Measurements from ENCODE around the gene COL5A3. TPM values are rescaled to one million over a fixed set of nuclear protein-coding genes. Genes with fewer than 3 reads are reported as not detected.

COL5A3 gene
- total and polyA plus RNA-seq, 7 donors, result 0.46 to 19.9 (median 7.3) TPM

DNA sequence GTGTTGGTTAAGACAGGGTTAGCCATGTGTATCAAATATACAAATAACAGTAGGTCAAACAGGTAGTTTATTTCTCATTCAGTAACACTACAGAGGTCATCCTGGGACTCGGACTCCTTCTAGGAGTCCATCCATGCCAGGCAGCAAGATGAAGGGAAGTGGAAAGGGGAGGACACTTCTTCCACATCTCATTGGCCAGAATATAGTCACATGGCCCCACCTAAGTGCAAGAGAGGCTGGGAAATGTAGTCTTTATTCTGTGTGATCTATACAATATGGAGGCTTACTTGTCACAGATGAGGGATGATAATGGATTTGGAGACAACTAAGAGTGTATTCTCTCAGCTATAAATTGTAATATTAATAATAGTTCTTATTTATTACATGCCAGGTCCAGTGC is 34.1 kb upstream of the COL5A3 start:
- H3K9me3 ChIP-seq, result peaks cover 15 to 47% (median 25%) of the 10 kb centered on the region in 4 donors

DNA sequence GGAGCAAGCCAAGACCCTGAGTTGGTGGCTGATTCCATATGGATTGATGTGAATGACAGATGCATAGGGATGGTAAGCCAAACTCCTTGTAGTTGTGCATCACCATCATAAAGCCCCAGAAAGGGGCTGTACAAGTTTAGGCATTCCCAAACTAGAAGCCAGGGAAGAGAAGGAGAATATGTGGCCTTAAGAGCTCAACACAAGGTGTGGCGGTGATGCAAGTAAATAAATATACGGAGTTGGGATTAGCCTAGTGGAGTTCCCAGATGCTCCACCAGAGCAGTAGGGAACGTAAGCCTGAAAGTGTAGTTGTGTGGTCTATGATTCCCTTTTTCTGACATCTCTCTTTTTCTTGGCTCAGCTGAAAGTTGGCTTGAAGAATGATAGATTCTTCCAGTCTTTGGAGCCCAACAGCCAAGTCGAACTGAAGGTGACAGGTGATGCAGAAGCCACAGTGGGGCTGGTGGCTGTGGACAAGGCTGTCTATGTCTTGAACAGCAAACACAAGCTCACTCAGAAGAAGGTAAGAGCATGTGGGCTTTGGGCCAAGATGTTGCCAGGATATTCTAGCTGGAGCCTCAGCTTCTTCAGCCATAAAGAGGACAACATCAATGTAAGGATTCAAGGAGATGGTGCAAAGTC is 33.1 kb upstream of the COL5A3 start:
- Histone ChIP-seq H3K4me1 (no peaks in the 10 kb centered on the region), H3K27ac (no peak overlapping the region), H3K4me3 (no peak overlapping the region), H3K36me3 (no peaks in the 10 kb centered on the region), H3K9me3 (peaks cover 15 to 47% (median 25%) of the 10 kb centered on the region in 4 donors), H3K27me3 (peaks cover 0 to 23% (median 0%) of the 10 kb centered on the region in 3 donors)
- intact Hi-C loops (cut with DNase I), result no loop called here
- DNase-seq, result no peak
- 71 to 78% methylated on average over 4 of the region's 4 CpGs for WGBS, 2 donors
- TF ChIP-seq POLR2AphosphoS5 (IDR thresholded peaks at IDR 0.05) (no peak), EP300 (IDR thresholded peaks at IDR 0.05) (no peak), POLR2A (IDR thresholded peaks at IDR 0.05) (no peak)
- TF ChIP-seq, protein P1, sequence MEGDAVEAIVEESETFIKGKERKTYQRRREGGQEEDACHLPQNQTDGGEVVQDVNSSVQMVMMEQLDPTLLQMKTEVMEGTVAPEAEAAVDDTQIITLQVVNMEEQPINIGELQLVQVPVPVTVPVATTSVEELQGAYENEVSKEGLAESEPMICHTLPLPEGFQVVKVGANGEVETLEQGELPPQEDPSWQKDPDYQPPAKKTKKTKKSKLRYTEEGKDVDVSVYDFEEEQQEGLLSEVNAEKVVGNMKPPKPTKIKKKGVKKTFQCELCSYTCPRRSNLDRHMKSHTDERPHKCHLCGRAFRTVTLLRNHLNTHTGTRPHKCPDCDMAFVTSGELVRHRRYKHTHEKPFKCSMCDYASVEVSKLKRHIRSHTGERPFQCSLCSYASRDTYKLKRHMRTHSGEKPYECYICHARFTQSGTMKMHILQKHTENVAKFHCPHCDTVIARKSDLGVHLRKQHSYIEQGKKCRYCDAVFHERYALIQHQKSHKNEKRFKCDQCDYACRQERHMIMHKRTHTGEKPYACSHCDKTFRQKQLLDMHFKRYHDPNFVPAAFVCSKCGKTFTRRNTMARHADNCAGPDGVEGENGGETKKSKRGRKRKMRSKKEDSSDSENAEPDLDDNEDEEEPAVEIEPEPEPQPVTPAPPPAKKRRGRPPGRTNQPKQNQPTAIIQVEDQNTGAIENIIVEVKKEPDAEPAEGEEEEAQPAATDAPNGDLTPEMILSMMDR (IDR thresholded peaks at IDR 0.05), result no peak

More for the DNA sequence above, 34.1 kb upstream of the COL5A3 start:
- Histone ChIP-seq H3K4me1 (no peaks in the 10 kb centered on the region), H3K4me3 (no peak overlapping the region), H3K27ac (no peak overlapping the region), H3K36me3 (no peaks in the 10 kb centered on the region), H3K27me3 (peaks cover 0 to 14% (median 0%) of the 10 kb centered on the region in 3 donors)
- DNase-seq, result no peak
- TF ChIP-seq, protein P1 (IDR thresholded peaks at IDR 0.05), result no peak
- TF ChIP-seq EP300 (IDR thresholded peaks at IDR 0.05) (no peak), POLR2AphosphoS5 (IDR thresholded peaks at IDR 0.05) (no peak), POLR2A (IDR thresholded peaks at IDR 0.05) (no peak)
- intact Hi-C loops (cut with DNase I), result no loop called here
- WGBS, 2 donors, result 77 to 92% methylated on average over 1 of the region's 1 CpG

- WGBS, 2 donors, result 48 to 64% methylated on average over 5 of the region's 5 CpGs
- H3K27me3 ChIP-seq, result peaks cover 0 to 27% (median 0%) of the 10 kb centered on the region in 3 donors
- intact Hi-C loops (cut with DNase I), result no loop called here
Measured at GRCh38 chr19:10037809-10038208, 27.5 kb upstream of the COL5A3 start.

DNA sequence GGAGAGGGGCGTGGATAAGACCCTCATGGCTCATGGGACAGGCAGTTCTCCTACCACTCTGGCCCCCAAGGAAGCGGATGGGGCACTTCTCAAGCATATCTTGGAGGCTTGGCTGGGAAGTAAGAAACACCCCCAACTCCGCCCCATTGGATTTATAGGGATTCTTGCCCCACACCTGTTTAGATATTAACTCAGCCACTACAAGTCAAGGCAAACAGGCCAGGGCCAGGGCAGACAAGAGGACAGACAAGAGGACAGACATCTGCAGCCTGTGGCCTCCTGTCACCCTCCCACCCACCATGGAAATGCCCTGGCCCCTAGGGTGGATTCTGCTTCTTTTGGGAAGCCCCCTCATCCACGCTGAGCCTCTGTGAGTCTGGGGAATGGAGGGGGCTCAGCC is 27.1 kb upstream of the COL5A3 start:
- Histone ChIP-seq H3K4me1 (no peaks in the 10 kb centered on the region), H3K4me3 (no peak overlapping the region), H3K36me3 (no peaks in the 10 kb centered on the region), H3K9me3 (peaks cover under 1 to 18% (median 4%) of the 10 kb centered on the region in 4 donors), H3K27ac (no peak overlapping the region), H3K27me3 (peaks cover 0 to 31% (median 4%) of the 10 kb centered on the region in 3 donors)
- intact Hi-C loops (cut with DNase I), result no loop called here
- no peak for TF ChIP-seq POLR2AphosphoS5 (IDR thresholded peaks at IDR 0.05)
- TF ChIP-seq, protein P1 (IDR thresholded peaks at IDR 0.05), result no peak
- no peak for TF ChIP-seq EP300 (IDR thresholded peaks at IDR 0.05)
- no peak for TF ChIP-seq POLR2A (IDR thresholded peaks at IDR 0.05)
- WGBS, 2 donors, result 33 to 70% methylated on average over 4 of the region's 4 CpGs
- DNase-seq, result no peak

More at GRCh38 chr19:10037809-10038208, 27.5 kb upstream of the COL5A3 start:
- Histone ChIP-seq H3K36me3 (no peaks in the 10 kb centered on the region), H3K4me1 (no peaks in the 10 kb centered on the region), H3K4me3 (no peak overlapping the region), H3K27ac (no peak overlapping the region), H3K9me3 (peaks cover 4 to 23% (median 9%) of the 10 kb centered on the region in 4 donors)
- no peak for DNase-seq
- TF ChIP-seq EP300 (IDR thresholded peaks at IDR 0.05), result no peak
- TF ChIP-seq POLR2AphosphoS5 (IDR thresholded peaks at IDR 0.05), result no peak
- no peak for TF ChIP-seq POLR2A (IDR thresholded peaks at IDR 0.05)
- TF ChIP-seq, protein P1 (IDR thresholded peaks at IDR 0.05), result no peak

All from sigmoid colon (tissue), 7 donors.